ENCODE measurements around the gene DAZAP2.
A peak's percentile ranks its signal among the peaks of the same experiment; 100 is the strongest.
"Not testable (repeated sequence)": the region's sequence is repeated elsewhere in the genome, so short reads cannot be mapped to it uniquely, and the experiment has no call there.

DAZAP2 gene

GRCh38 chr12:51253276-51253675, 14.7 kb downstream of the DAZAP2 start:
- Mint-ChIP-seq H3K9me3 (no peaks in the 10 kb centered on the region), H3K36me3 (ENCODE audit: low read depth) (no peaks in the 10 kb centered on the region), H3K4me3 (no peak overlapping the region), H3K27ac (no peak overlapping the region), H3K4me1 (ENCODE audit: low read depth) (peaks cover 4% of the 10 kb centered on the region), H3K27me3 (no peaks in the 10 kb centered on the region)
- DNase-seq: no peak

DNA sequence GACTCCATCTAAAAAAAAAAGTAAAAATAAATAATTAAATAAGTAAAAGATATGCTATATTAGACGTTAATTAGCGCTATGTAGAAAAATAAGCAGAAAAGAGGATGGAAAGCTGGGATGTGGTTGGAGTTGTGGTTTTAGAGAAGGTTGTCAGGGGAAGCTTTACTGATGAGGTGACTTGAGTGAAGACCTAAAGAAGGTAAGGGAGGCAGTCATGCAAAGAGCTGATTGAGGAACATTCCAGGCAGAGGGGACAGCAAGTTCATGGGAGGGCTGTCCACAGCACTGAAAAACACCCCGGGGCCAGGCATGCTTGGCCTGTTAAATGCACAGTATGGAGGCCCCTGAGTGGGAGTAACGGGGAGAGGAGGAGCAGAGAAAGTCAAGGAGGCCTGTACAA, 15.9 kb downstream of the DAZAP2 start:
- Mint-ChIP-seq H3K27me3 (no peaks in the 10 kb centered on the region), H3K27ac (no peak overlapping the region), H3K9me3 (no peaks in the 10 kb centered on the region), H3K4me3 (no peak overlapping the region), H3K4me1 (ENCODE audit: low read depth) (peaks cover 1% of the 10 kb centered on the region), H3K36me3 (ENCODE audit: low read depth) (no peaks in the 10 kb centered on the region)
- no peak for DNase-seq

GRCh38 chr12:51259600-51259999, 21.0 kb downstream of the DAZAP2 start:
- not testable (repeated sequence) for DNase-seq

DNA sequence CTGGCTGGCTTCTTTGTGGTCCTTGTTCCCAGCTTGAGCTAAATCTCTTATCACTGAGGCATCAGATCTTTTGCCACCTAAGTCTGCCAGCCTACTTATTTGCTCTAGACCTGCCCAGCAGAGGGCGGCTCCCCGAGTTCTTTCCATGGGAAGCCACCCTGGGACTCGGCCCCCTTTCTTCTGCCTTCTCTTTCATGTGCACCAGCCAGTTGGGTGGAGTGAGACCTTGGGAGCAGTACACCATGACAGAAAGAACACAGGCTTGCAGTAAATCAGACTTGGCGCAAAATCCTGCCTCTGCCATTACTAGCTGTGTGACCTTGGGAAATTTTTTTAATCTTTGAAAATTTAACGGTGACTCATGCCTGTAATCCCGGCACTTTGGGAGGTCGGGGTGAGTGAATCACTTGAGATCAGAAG, 24.1 kb downstream of the DAZAP2 start:
- Mint-ChIP-seq H3K9me3 (no peaks in the 10 kb centered on the region), H3K4me3 (no peak overlapping the region), H3K27me3 (no peaks in the 10 kb centered on the region), H3K36me3 (ENCODE audit: low read depth) (no peaks in the 10 kb centered on the region), H3K4me1 (ENCODE audit: low read depth) (peaks cover 15% of the 10 kb centered on the region), H3K27ac (no peak overlapping the region)
- no peak for DNase-seq

More at GRCh38 chr12:51259600-51259999, 21.0 kb downstream of the DAZAP2 start:
- not testable (repeated sequence) for H3K9me3 Mint-ChIP-seq; H3K27ac Mint-ChIP-seq; H3K36me3 Mint-ChIP-seq (ENCODE audit: low read depth); H3K4me1 Mint-ChIP-seq (ENCODE audit: low read depth); H3K4me3 Mint-ChIP-seq; H3K27me3 Mint-ChIP-seq

- DNase-seq: no peak
- Mint-ChIP-seq H3K9me3 (no peaks in the 10 kb centered on the region), H3K27me3 (no peaks in the 10 kb centered on the region), H3K4me1 (ENCODE audit: low read depth) (peaks cover 15% of the 10 kb centered on the region), H3K27ac (no peak overlapping the region), H3K36me3 (ENCODE audit: low read depth) (no peaks in the 10 kb centered on the region), H3K4me3 (no peak overlapping the region)
Observed at GRCh38 chr12:51263341-51263740, 24.7 kb downstream of the DAZAP2 start.

- Mint-ChIP-seq H3K27ac (no peak overlapping the region), H3K27me3 (peaks cover 4% of the 10 kb centered on the region), H3K9me3 (no peaks in the 10 kb centered on the region), H3K4me3 (no peak overlapping the region), H3K4me1 (ENCODE audit: low read depth) (peaks cover 19% of the 10 kb centered on the region), H3K36me3 (ENCODE audit: low read depth) (no peaks in the 10 kb centered on the region)
- no peak for DNase-seq
Observed at GRCh38 chr12:51264297-51264696, 25.7 kb downstream of the DAZAP2 start.

GRCh38 chr12:51265024-51265423, 26.4 kb downstream of the DAZAP2 start:
- Mint-ChIP-seq H3K27me3 (peaks cover 7% of the 10 kb centered on the region), H3K27ac (no peak overlapping the region), H3K36me3 (ENCODE audit: low read depth) (no peaks in the 10 kb centered on the region), H3K4me1 (ENCODE audit: low read depth) (peaks cover 22% of the 10 kb centered on the region), H3K9me3 (no peaks in the 10 kb centered on the region), H3K4me3 (no peak overlapping the region)
- no peak for DNase-seq

DNA sequence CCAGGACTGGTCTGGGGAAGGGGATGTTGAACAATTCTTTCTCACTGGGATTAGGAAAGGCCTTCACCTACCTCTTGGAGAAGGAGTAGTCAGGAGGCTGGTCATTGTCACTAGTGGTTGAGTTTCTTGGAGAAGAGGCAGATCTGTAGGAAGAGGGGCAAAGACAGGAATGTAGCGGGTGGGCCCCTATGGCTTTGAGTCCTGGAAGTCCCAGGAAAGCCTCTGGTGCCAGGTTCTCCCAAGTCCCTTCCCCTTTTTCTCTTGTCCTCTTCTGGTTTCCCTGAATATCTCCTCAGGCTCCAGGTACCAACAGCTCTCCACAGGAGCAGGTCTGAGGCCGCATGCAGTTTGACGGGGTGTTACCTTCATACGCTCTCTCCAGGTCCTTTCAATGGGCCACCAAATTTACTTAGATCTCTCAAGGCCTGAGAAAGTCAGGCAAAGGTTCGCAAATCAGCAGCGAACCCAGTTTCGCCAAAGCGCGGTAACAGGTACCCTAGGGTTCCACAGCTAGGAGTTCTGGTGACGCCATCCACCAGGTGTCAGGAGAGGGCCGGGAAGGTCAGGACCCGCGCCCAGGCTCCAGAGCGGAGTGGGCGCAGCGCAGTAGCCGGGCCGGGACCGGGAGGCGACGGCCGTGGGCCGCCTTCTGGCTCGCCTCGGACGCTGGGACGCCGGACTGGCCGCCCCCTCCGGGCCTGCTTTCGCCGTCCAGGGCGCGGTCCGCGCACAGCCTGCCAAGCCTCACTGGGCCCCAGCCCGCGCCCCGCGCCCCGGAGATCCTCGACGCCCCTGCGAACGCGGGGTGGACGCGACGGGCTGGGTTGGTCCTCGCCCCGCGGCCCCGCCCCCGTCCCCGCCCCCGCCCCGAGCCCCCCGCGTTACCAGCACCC, 30.8 kb downstream of the DAZAP2 start:
- peak; percentile 73 for DNase-seq
- Mint-ChIP-seq H3K4me1 (ENCODE audit: low read depth) (peaks cover 29% of the 10 kb centered on the region), H3K4me3 (peak overlapping the region; percentile 65), H3K27ac (peak overlapping the region; percentile 35), H3K27me3 (peaks cover 18% of the 10 kb centered on the region), H3K36me3 (ENCODE audit: low read depth) (no peaks in the 10 kb centered on the region), H3K9me3 (no peaks in the 10 kb centered on the region)

- peak; percentile 64 for DNase-seq
- Mint-ChIP-seq H3K27me3 (peaks cover 18% of the 10 kb centered on the region), H3K36me3 (ENCODE audit: low read depth) (no peaks in the 10 kb centered on the region), H3K27ac (peak within 1 kb of the TSS; percentile 85), H3K4me3 (peak within 1 kb of the TSS; percentile 83), H3K9me3 (no peaks in the 10 kb centered on the region), H3K4me1 (ENCODE audit: low read depth) (peaks cover 23% of the 10 kb centered on the region)
Observed at GRCh38 chr12:51270067-51270950, 31.7 kb downstream of the DAZAP2 start, which contains the start of gene SMAGP. SMAGP (minus strand) TSS chr12:51270415; CDS start chr12:51269278, 1,137 bp downstream.

GRCh38 chr12:51270951-51271518, 32.4 kb downstream of the DAZAP2 start:
- Mint-ChIP-seq H3K27me3 (peaks cover 18% of the 10 kb centered on the region), H3K4me1 (ENCODE audit: low read depth) (peaks cover 20% of the 10 kb centered on the region), H3K9me3 (no peaks in the 10 kb centered on the region), H3K36me3 (ENCODE audit: low read depth) (no peaks in the 10 kb centered on the region), H3K4me3 (peak overlapping the region; percentile 83), H3K27ac (peak overlapping the region; percentile 85)
- DNase-seq: no peak

DNA sequence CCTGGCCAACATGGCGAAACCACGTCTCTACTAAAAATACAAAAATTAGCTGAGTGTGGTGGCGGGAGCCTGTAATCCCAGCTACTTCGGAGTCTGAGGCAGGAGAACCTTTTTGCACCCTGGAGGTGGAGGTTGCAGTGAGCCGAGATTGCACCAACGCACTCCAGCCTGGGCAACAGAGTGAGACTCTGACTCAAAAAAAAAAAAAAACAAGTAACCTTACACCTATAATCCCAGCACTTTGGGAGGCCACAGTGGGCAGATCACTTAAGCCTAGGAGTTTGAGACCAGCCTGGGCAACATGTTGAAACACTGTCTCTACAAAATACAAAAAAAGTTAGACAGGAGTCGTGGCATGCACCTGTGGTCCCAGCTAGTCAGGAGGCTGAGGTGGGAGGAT, 34.2 kb downstream of the DAZAP2 start:
- peaks cover 18% of the 10 kb centered on the region for H3K27me3 Mint-ChIP-seq
- H3K9me3 Mint-ChIP-seq; H3K4me3 Mint-ChIP-seq; DNase-seq; H3K27ac Mint-ChIP-seq; H3K36me3 Mint-ChIP-seq (ENCODE audit: low read depth): not testable (repeated sequence)
- H3K4me1 Mint-ChIP-seq (ENCODE audit: low read depth): peaks cover 17% of the 10 kb centered on the region

- H3K9me3 Mint-ChIP-seq: no peaks in the 10 kb centered on the region
- H3K4me1 Mint-ChIP-seq (ENCODE audit: low read depth): peaks cover 11% of the 10 kb centered on the region
- no peak for DNase-seq
- H3K27ac Mint-ChIP-seq: no peak overlapping the region
- no peaks in the 10 kb centered on the region for H3K36me3 Mint-ChIP-seq (ENCODE audit: low read depth)
- H3K27me3 Mint-ChIP-seq: peaks cover 11% of the 10 kb centered on the region
- H3K4me3 Mint-ChIP-seq: no peak overlapping the region
Observed at GRCh38 chr12:51275088-51275487, 36.5 kb downstream of the DAZAP2 start.

- Mint-ChIP-seq H3K4me3 (no peak overlapping the region), H3K9me3 (no peaks in the 10 kb centered on the region), H3K4me1 (ENCODE audit: low read depth) (peaks cover 5% of the 10 kb centered on the region), H3K27ac (peak overlapping the region; percentile 39), H3K36me3 (ENCODE audit: low read depth) (peaks cover 40% of the 10 kb centered on the region), H3K27me3 (no peaks in the 10 kb centered on the region)
- DNase-seq: no peak
Observed at GRCh38 chr12:51281202-51281924, 42.7 kb downstream of the DAZAP2 start.

DNA sequence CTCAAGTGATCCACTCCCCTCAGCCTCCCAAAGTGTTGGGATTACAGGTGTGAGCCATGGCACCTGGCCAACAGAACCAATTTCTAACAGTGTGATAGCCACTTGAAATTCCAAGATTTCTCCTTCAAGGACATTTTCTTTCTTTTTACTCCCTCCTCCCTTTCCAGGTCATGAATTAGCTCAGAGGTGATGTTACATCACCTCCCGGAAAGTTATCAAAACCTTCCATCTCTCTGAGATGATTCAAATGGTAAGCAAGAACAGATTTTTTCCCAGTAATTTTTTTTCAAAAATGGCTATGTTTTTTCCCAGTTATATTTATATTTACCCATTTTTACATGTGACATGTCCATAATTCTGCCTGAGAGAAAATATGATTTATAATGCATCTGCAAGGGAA, 47.2 kb downstream of the DAZAP2 start:
- Mint-ChIP-seq H3K36me3 (ENCODE audit: low read depth) (peaks cover 59% of the 10 kb centered on the region), H3K27me3 (no peaks in the 10 kb centered on the region), H3K27ac (peak overlapping the region; percentile 66), H3K4me1 (ENCODE audit: low read depth) (peaks cover 7% of the 10 kb centered on the region), H3K4me3 (no peak overlapping the region), H3K9me3 (no peaks in the 10 kb centered on the region)
- no peak for DNase-seq

All from activated T-cell treated with anti-CD3 and anti-CD28 coated beads, Interleukin-2, amount 50 U/mL, for 24 hours (primary cell).